Activated naive CD8-positive, alpha-beta T cell treated with anti-CD3 and anti-CD28 coated beads, Interleukin-2, amount 50 U/mL, for 24 hours (primary cell): ENCODE results near the gene SAMD9L.
A peak's percentile ranks its signal among the peaks of the same experiment; 100 is the strongest.
"Not testable (repeated sequence)": the region's sequence is repeated elsewhere in the genome, so short reads cannot be mapped to it uniquely, and the experiment has no call there.

Experiments used
- ATAC-seq: fragments of 150-1000 bp; cut with Tn5 transposase; one replicate; pipeline ENCODE4 v1.10.0; 2021
- DNase-seq: peaks from one replicate; pipeline ENCODE4 v3.0.0; 2021
- H3K27ac Mint-ChIP-seq: one replicate; pipeline ENCODE4 v1.8.0; 2021; ENCODE audit warnings: mild to moderate bottlenecking, mixed read lengths
- H3K27me3 Mint-ChIP-seq: one replicate; pipeline ENCODE4 v1.8.0; 2021; ENCODE audit warnings: mixed read lengths
- H3K36me3 Mint-ChIP-seq: one replicate; pipeline ENCODE4 v1.8.0; 2021; ENCODE audit warnings: low read depth, mixed read lengths
- H3K4me1 Mint-ChIP-seq: one replicate; pipeline ENCODE4 v1.8.0; 2021; ENCODE audit warnings: mixed read lengths
- H3K4me3 Mint-ChIP-seq: one replicate; pipeline ENCODE4 v1.8.0; 2021; ENCODE audit warnings: mild to moderate bottlenecking, moderate library complexity, mixed read lengths
- H3K9me3 Mint-ChIP-seq: one replicate; pipeline ENCODE4 v1.8.0; 2021; ENCODE audit warnings: mixed read lengths

SAMD9L gene

DNA sequence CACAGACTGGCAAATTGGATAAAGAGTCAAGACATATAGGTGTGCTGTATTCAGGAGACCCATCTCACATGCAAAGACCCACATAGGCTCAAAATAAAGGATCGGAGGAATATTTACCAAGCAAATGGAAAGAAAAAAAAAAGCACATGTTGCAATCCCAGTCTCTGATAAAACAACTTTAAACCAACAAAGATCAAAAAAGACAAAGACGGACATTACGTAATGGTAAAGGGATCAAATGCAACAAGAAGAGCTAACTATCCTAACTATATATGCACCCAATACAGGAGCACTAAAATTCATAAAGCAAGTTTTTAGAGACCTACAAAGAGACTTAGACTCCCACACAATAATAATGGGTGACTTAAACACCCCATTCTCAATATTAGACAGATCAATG is 24.7 kb downstream of the SAMD9L start:
- not testable (repeated sequence) for H3K4me3 Mint-ChIP-seq, DNase-seq, H3K27ac Mint-ChIP-seq, ATAC-seq, H3K27me3 Mint-ChIP-seq, H3K4me1 Mint-ChIP-seq
- H3K36me3 Mint-ChIP-seq: peaks cover 16% of the 10 kb centered on the region
- H3K9me3 Mint-ChIP-seq: peaks cover 52% of the 10 kb centered on the region

DNA sequence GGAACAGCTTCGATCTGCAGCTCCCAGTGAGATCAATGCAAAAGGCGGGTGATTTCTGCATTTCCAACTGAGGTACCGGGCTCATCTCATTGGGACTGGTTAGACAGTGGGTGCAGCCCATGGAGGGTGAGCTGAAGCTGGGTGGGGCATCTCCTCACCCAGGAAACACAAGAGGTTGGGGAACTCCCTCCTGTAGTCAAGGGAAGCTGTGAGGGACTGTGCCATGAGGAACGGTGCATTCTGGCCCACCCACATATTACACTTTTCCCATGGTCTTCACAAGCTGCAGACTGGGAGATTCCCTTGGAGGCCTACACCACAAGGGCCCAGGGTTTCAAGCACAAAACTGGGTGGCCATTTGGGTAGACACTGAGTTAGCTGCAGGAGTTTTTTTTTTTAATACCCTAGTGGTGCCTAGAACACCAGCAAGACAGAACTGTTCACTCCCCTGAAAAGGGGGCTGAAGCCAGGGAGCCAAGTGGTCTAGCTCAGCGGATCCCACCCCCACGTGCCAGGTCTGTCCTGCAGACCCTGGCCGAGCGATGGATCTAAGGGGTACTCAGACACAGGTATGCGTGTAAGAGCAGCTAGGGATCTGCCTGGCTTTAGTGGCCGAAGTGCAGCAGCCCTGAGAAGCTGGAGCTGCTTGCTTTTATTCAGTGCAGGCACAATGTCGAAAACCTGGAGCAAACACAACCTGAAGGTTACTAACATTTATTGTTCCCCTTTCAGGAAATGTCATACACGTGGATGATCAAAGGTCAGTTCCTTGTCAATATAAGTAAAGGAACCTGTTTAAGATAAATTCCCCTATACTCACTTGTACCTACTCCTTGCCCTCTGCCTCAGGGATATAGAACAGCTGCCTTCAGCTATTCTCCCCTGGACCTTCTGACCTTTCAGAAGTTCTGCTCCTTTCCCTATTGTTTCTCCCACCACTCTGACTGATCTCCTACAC is 27.3 kb downstream of the SAMD9L start:
- ATAC-seq (no peak), DNase-seq (no peak)
- H3K36me3 Mint-ChIP-seq: peaks cover 12% of the 10 kb centered on the region
- no peak overlapping the region for H3K27ac Mint-ChIP-seq
- peaks cover 24% of the 10 kb centered on the region for H3K4me1 Mint-ChIP-seq
- no peak overlapping the region for H3K4me3 Mint-ChIP-seq
- H3K27me3 Mint-ChIP-seq: no peaks in the 10 kb centered on the region
- peaks cover 38% of the 10 kb centered on the region for H3K9me3 Mint-ChIP-seq

DNA sequence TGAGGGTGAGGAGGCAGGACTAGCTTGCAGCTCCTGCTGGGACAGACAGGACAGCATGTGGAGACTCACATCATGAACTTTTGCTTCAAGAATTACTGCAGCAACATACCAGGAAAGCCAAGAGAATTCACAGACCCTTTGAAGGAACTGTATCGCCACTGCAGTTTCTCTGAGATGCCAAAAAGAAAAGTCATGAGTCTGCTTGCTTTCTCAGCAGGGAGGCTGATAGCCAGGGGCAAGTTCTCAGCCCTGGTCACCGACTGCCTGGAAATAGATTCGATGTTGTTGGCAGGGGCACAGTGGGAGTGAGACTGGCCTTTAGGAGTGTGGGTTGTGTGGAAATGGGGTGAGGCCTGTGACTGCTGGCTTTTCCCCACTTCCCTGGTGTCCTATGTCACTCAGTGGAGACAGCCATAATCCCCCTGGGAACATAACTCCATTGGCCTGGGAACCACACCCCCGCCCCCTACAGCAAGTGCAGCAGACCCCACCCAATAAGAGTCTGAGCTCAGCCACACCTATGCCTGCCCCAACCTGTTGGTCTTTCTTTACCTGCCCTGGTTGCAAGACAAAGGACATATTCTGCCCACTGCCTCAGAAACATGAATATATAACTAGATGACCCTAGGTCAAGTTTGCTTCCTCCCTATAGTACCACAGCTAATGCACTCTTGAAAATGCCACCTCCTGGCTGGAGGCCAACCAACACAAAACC is 28.8 kb downstream of the SAMD9L start:
- H3K36me3 Mint-ChIP-seq: peaks cover 19% of the 10 kb centered on the region
- no peaks in the 10 kb centered on the region for H3K27me3 Mint-ChIP-seq
- no peak overlapping the region for H3K27ac Mint-ChIP-seq
- peaks cover 26% of the 10 kb centered on the region for H3K9me3 Mint-ChIP-seq
- ATAC-seq (no peak), DNase-seq (no peak)
- peaks cover 39% of the 10 kb centered on the region for H3K4me1 Mint-ChIP-seq
- H3K4me3 Mint-ChIP-seq: no peak overlapping the region

DNA sequence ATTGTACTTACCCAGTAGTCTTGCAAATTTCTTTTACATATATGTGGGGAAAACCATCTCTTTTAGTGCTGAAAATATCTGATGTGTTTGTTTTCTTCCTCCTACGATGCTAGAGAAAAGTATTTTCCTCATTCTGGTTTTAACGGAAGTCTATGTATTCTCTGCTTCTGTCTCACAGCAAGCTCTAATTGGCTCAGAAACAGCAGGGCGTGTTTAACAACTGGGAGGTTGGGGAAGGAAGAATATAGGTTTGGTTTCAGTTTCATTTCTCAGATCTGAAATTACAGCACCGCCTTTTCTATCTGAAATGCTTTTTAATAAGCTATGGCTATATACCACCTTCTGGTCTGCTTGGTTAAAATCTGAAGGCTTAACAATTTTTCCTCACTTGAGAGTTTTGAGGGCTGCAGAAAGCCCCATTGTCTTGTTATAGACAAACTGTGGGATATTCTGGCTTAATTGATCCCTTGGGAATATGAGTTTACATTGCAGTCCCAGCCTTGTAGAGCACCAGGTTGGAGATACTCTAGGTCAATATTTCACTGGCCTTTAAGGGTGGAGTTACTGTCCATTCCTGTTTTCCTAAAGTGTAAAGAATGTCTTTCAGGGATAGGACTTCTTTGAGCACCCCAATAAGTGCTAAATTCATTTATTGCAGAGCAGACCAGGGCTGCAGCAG is 30.2 kb downstream of the SAMD9L start, which contains the start of gene SAMD9:
SAMD9 (minus strand) TSS at position 128 of the 679 bp plus-strand sequence. CDS start 11,882 bp downstream, outside the sequence.
- H3K27me3 Mint-ChIP-seq: no peaks in the 10 kb centered on the region
- H3K4me1 Mint-ChIP-seq: peaks cover 48% of the 10 kb centered on the region
- DNase-seq (peak; percentile 24), ATAC-seq (peak; percentile 89)
- H3K36me3 Mint-ChIP-seq: peaks cover 29% of the 10 kb centered on the region
- peak within 1 kb of the TSS; percentile 70 for H3K27ac Mint-ChIP-seq
- H3K4me3 Mint-ChIP-seq: peak within 1 kb of the TSS; percentile 82
- H3K9me3 Mint-ChIP-seq: peaks cover 22% of the 10 kb centered on the region

DNA sequence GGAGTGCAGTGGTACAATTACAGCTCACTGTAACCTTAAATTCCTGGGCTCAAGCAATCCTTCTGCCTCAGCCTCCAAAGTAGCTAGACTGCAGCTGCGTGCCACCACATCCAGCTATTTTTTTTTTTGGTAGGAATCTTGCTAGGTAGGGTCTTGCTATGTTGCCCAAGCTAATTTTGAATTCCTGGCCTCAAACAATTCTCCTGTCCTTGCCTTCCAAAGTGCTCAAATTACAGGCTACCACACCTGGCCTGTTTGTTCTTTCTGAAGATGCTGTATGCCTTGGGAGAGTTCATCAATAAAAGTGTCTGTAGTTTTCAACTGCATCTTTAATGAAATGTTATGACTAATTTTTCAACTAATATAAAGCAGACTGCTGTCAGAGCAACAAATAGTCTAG is 30.9 kb downstream of the SAMD9L start:
- Mint-ChIP-seq H3K4me3 (peak overlapping the region; percentile 82), H3K36me3 (peaks cover 32% of the 10 kb centered on the region), H3K9me3 (peaks cover 20% of the 10 kb centered on the region), H3K4me1 (peaks cover 54% of the 10 kb centered on the region), H3K27ac (peak overlapping the region; percentile 68), H3K27me3 (no peaks in the 10 kb centered on the region)
- DNase-seq (no peak), ATAC-seq (no peak)

DNA sequence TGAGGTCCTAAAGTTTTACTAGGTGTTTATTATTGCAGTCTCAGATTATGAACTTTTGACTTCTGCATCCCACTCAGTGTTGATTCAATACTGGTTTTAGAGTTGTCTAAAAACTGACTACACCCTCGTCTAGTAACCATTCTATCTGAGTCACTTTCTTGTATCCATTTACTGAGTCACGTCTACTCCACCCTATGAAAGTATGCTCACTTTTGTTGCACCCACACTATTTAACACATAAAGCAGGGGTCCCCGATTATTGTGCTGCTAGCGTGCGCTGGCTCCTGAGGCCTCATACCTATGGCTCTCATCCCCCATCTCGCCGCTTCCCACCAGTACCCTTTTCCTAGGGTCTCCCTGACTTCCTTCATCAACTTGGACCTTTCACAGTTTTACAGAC is 32.4 kb downstream of the SAMD9L start:
- Mint-ChIP-seq H3K27ac (peak overlapping the region; percentile 53), H3K4me1 (peaks cover 58% of the 10 kb centered on the region), H3K36me3 (peaks cover 47% of the 10 kb centered on the region), H3K27me3 (no peaks in the 10 kb centered on the region), H3K9me3 (peaks cover 36% of the 10 kb centered on the region), H3K4me3 (peak overlapping the region; percentile 82)
- ATAC-seq (peak; percentile 95), DNase-seq (no peak)

DNA sequence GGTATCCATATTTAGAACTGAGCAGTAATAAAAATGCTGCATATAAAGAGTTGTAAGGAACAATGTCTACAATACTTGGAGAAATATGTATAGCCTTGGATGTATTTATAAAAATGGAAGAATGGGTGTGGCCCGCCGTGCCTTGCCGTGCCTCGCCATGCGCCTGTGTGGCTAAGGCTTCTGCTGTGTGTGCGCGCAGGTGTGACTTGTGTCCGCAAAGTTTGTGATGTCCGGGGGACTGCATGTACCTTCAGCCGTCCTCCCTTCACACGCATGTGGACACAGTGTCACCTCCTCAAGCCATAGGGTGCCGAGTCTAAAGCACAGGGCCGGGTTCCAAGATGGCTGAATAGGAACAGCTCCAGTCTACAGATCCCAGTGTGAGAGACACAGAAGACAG is 40.2 kb downstream of the SAMD9L start:
- peaks cover 10% of the 10 kb centered on the region for H3K4me1 Mint-ChIP-seq
- no peaks in the 10 kb centered on the region for H3K27me3 Mint-ChIP-seq
- ATAC-seq (no peak), DNase-seq (no peak)
- H3K36me3 Mint-ChIP-seq: peaks cover 92% of the 10 kb centered on the region
- no peak overlapping the region for H3K4me3 Mint-ChIP-seq
- peaks cover 75% of the 10 kb centered on the region for H3K9me3 Mint-ChIP-seq
- no peak overlapping the region for H3K27ac Mint-ChIP-seq

DNA sequence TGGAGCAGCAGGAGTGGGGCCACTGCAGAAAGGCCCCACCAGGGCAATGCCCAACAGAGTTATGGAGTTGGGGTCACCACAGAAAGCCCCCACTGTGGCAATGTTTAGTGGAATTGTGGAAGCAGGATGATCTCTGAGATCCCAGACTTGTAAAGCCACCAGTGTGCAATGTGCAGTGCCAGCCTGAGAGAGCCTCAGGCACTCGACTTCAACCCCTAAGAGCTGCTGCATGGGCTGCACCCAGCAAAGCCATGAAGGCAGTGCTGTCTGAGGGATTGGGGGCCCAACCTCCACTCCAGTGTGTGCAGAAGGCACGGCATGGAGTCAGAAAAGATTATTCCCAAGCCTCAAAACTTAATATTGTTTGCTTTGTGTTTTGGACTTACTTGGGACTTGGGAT is 50.8 kb downstream of the SAMD9L start:
- no peak for ATAC-seq
- no peaks in the 10 kb centered on the region for H3K27me3 Mint-ChIP-seq

DNA sequence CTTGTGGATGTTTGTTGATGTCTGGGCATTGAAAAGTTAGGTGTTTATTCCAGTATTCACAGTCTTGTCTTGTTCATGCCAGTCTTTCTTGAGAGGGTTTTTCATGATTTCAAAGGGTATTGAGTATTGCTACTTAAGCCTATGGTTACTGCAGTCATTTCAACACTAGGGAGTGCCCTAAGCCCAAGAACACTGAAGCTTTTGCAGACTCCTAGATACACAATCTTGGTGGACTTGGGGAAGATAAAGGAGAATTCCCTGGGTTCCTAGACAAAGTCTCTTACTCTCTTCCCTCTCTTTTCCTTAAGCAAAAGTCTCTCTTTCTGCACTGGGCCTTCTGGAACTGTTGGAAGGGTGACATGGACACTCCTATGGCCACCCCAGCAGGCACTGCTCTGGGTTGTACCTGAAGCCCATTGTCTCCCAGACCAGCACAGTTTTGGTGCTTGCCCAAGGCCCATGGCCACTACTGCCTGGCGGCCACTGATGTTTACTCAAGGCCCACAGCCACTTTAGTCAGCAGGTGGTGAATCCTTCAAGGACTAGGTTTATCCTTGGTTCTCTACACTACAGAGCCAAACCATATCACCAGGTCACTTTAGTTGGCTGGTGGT is 55.3 kb downstream of the SAMD9L start:
- Mint-ChIP-seq H3K27me3 (no peaks in the 10 kb centered on the region), H3K36me3 (no peaks in the 10 kb centered on the region), H3K4me1 (no peaks in the 10 kb centered on the region), H3K27ac (no peak overlapping the region), H3K9me3 (peaks cover 15% of the 10 kb centered on the region), H3K4me3 (no peak overlapping the region)
- ATAC-seq: no peak
- DNase-seq: no peak

More for the DNA sequence above, 50.8 kb downstream of the SAMD9L start:
- Mint-ChIP-seq H3K36me3 (peaks cover 8% of the 10 kb centered on the region), H3K4me3 (no peak overlapping the region), H3K4me1 (no peaks in the 10 kb centered on the region), H3K27ac (no peak overlapping the region), H3K9me3 (peaks cover 43% of the 10 kb centered on the region)
- DNase-seq: no peak
